ENCODE results near the gene INCA1.

Gene INCA1

DNA sequence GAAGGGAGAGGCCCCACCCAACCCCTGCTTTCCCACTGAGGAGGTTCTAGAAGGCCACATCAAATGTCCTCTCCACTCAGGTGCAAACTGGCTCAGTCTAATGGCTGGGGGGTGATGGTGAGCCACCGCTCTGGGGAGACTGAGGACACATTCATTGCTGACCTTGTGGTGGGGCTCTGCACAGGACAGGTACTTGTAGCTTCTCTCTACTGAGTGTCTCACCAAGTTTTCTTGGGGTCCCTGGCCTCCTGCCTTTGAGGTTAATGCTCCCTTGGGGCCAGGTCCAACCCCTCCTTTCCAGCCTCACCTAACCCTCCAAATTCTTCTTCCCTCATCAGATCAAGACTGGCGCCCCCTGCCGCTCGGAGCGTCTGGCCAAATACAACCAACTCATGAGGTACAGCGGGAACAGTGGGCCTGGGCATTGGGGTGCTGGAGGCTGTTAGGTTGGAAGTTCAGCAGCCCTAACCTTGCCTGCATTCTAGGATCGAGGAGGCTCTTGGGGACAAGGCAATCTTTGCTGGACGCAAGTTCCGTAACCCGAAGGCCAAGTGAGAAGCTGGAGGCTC lies 40.7 kb downstream of the INCA1 start:
- no peaks in the 10 kb centered on the region for H3F3A ChIP-seq (ENCODE audit: insufficient read depth)
- H3K27ac ChIP-seq (ENCODE audit: low read depth, low read length) = no peak overlapping the region
- H3K9ac ChIP-seq (ENCODE audit: low read length) = no peak overlapping the region
- H3K79me2 ChIP-seq (ENCODE audit: insufficient read depth, low read length) = no peaks in the 10 kb centered on the region
- H3K4me2 ChIP-seq (ENCODE audit: low read depth, low read length, poor library complexity, severe bottlenecking) = no peak overlapping the region
- H4K20me1 ChIP-seq (ENCODE audit: low read depth, low read length) = no peaks in the 10 kb centered on the region
- TF ChIP-seq, protein P1, sequence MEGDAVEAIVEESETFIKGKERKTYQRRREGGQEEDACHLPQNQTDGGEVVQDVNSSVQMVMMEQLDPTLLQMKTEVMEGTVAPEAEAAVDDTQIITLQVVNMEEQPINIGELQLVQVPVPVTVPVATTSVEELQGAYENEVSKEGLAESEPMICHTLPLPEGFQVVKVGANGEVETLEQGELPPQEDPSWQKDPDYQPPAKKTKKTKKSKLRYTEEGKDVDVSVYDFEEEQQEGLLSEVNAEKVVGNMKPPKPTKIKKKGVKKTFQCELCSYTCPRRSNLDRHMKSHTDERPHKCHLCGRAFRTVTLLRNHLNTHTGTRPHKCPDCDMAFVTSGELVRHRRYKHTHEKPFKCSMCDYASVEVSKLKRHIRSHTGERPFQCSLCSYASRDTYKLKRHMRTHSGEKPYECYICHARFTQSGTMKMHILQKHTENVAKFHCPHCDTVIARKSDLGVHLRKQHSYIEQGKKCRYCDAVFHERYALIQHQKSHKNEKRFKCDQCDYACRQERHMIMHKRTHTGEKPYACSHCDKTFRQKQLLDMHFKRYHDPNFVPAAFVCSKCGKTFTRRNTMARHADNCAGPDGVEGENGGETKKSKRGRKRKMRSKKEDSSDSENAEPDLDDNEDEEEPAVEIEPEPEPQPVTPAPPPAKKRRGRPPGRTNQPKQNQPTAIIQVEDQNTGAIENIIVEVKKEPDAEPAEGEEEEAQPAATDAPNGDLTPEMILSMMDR (IDR thresholded peaks at IDR 0.05; ENCODE audit: insufficient read depth, low read length, poor library complexity, severe bottlenecking) = peak; percentile 96
- TF ChIP-seq EZH2phosphoT487 (conservative IDR thresholded peaks at IDR 0.05; ENCODE audit: low read length) = no peak
- no peaks in the 10 kb centered on the region for H3K9me2 ChIP-seq (replicated peaks; ENCODE audit: insufficient read depth, low read length)
- H2AFZ ChIP-seq (ENCODE audit: low read depth, low read length, severe bottlenecking) = no peak overlapping the region
- H3K36me3 ChIP-seq (ENCODE audit: low read length) = no peaks in the 10 kb centered on the region
- no peak overlapping the region for H3K4me3 ChIP-seq (ENCODE audit: insufficient read depth, low read length, poor library complexity, severe bottlenecking)
- H3K9me3 ChIP-seq (ENCODE audit: insufficient read depth, low read length) = no peaks in the 10 kb centered on the region
- H3K27me3 ChIP-seq (ENCODE audit: low read length) = no peaks in the 10 kb centered on the region

GRCh38 chr17:4955091-4955490 lies 42.2 kb downstream of the INCA1 start:
- no peaks in the 10 kb centered on the region for H3K79me2 ChIP-seq (ENCODE audit: insufficient read depth, low read length)
- no peaks in the 10 kb centered on the region for H4K20me1 ChIP-seq (ENCODE audit: low read depth, low read length)
- no peaks in the 10 kb centered on the region for H3K27me3 ChIP-seq (ENCODE audit: low read length)
- H3K9ac ChIP-seq (ENCODE audit: low read length) = no peak overlapping the region
- no peak overlapping the region for H3K4me3 ChIP-seq (ENCODE audit: insufficient read depth, low read length, poor library complexity, severe bottlenecking)
- H2AFZ ChIP-seq (ENCODE audit: low read depth, low read length, severe bottlenecking) = no peak overlapping the region
- H3K9me2 ChIP-seq (replicated peaks; ENCODE audit: insufficient read depth, low read length) = no peaks in the 10 kb centered on the region
- H3K36me3 ChIP-seq (ENCODE audit: low read length) = no peaks in the 10 kb centered on the region
- no peak overlapping the region for H3K4me2 ChIP-seq (ENCODE audit: low read depth, low read length, poor library complexity, severe bottlenecking)
- H3F3A ChIP-seq (ENCODE audit: insufficient read depth) = no peaks in the 10 kb centered on the region
- no peaks in the 10 kb centered on the region for H3K9me3 ChIP-seq (ENCODE audit: insufficient read depth, low read length)
- H3K27ac ChIP-seq (ENCODE audit: low read depth, low read length) = no peak overlapping the region
- TF ChIP-seq, protein P1 (IDR thresholded peaks at IDR 0.05; ENCODE audit: insufficient read depth, low read length, poor library complexity, severe bottlenecking) = no peak
- TF ChIP-seq EZH2phosphoT487 (conservative IDR thresholded peaks at IDR 0.05; ENCODE audit: low read length) = no peak

- Histone ChIP-seq H3K4me3 (ENCODE audit: insufficient read depth, low read length, poor library complexity, severe bottlenecking) (no peak overlapping the region), H3K27ac (ENCODE audit: low read depth, low read length) (no peak overlapping the region), H3K79me2 (ENCODE audit: insufficient read depth, low read length) (no peaks in the 10 kb centered on the region), H2AFZ (ENCODE audit: low read depth, low read length, severe bottlenecking) (no peak overlapping the region), H3K4me2 (ENCODE audit: low read depth, low read length, poor library complexity, severe bottlenecking) (no peak overlapping the region), H3K9ac (ENCODE audit: low read length) (no peak overlapping the region), H3F3A (ENCODE audit: insufficient read depth) (peaks cover 7% of the 10 kb centered on the region), H3K9me3 (ENCODE audit: insufficient read depth, low read length) (no peaks in the 10 kb centered on the region), H3K36me3 (ENCODE audit: low read length) (no peaks in the 10 kb centered on the region), H4K20me1 (ENCODE audit: low read depth, low read length) (no peaks in the 10 kb centered on the region), H3K27me3 (ENCODE audit: low read length) (no peaks in the 10 kb centered on the region), H3K9me2 (replicated peaks; ENCODE audit: insufficient read depth, low read length) (no peaks in the 10 kb centered on the region)
- TF ChIP-seq EZH2phosphoT487 (conservative IDR thresholded peaks at IDR 0.05; ENCODE audit: low read length) = no peak
- TF ChIP-seq, protein P1 (IDR thresholded peaks at IDR 0.05; ENCODE audit: insufficient read depth, low read length, poor library complexity, severe bottlenecking) = no peak
Observed at GRCh38 chr17:4953451-4953961, 43.8 kb downstream of the INCA1 start.
